Kidney epithelial cell (primary cell): ENCODE results near the gene ETV1. TPM values are rescaled to one million over a fixed set of nuclear protein-coding genes. Genes with fewer than 3 reads are reported as not detected.
"Not testable (repeated sequence)": the region's sequence is repeated elsewhere in the genome, so short reads cannot be mapped to it uniquely, and the experiment has no call there.

Experiments used
- DNase-seq: peaks from one replicate; pipeline ENCODE4 v3.0.0-alpha.2; 2010; ENCODE audit warnings: low read depth
- H3K27me3 ChIP-seq: 2 replicates; pipeline ENCODE4 v1.6.0; 2011; ENCODE audit warnings: low read length; ENCODE audit not compliant: control insufficient read depth, insufficient read depth
- H3K36me3 ChIP-seq: 2 replicates; pipeline ENCODE4 v1.5.1; 2011; ENCODE audit warnings: low read length; ENCODE audit not compliant: control insufficient read depth, insufficient read depth
- H3K4me3 ChIP-seq: 2 replicates; pipeline ENCODE4 v1.5.1; 2011; ENCODE audit warnings: low read depth, mild to moderate bottlenecking, control low read depth, low read length
- CTCF ChIP-seq: IDR thresholded peaks from 2 replicates; pipeline ENCODE4 v1.5.1; 2011; ENCODE audit warnings: mild to moderate bottlenecking, moderate library complexity, low read length, control low read depth, inconsistent platforms; ENCODE audit not compliant: insufficient read depth, poor library complexity, severe bottlenecking
- total RNA-seq: library from RNA; depleted of rRNA; stranded (reverse); fragments of >200 nt; gene quantifications from 2 replicates; pipeline ENCODE4 v1.2.3, GENCODE V29; 2015

The ETV1 gene
- total RNA-seq, 1 donor from 2014 or later = 6.1 TPM

- H3K27me3 ChIP-seq = no peaks in the 10 kb centered on the region
- no peak for TF ChIP-seq CTCF
- no peaks in the 10 kb centered on the region for H3K36me3 ChIP-seq
- peak; percentile 51 for DNase-seq
- H3K4me3 ChIP-seq = no peak overlapping the region
These were observed 43.8 kb downstream of the ETV1 start for GRCh38 chr7:13945670-13946069.

GRCh38 chr7:13933536-13933935, 55.9 kb downstream of the ETV1 start:
- no peaks in the 10 kb centered on the region for H3K27me3 ChIP-seq
- DNase-seq = no peak
- no peaks in the 10 kb centered on the region for H3K36me3 ChIP-seq
- H3K4me3 ChIP-seq = no peak overlapping the region
- no peak for TF ChIP-seq CTCF

- no peaks in the 10 kb centered on the region for H3K36me3 ChIP-seq
- DNase-seq = no peak
- TF ChIP-seq CTCF = no peak
- H3K4me3 ChIP-seq = no peak overlapping the region
- H3K27me3 ChIP-seq = no peaks in the 10 kb centered on the region
These were observed 56.4 kb downstream of the ETV1 start for GRCh38 chr7:13933091-13933490.

- no peak for TF ChIP-seq CTCF
- H3K27me3 ChIP-seq = no peaks in the 10 kb centered on the region
- H3K36me3 ChIP-seq = no peaks in the 10 kb centered on the region
- DNase-seq = no peak
- no peak overlapping the region for H3K4me3 ChIP-seq
These were observed 57.3 kb downstream of the ETV1 start for GRCh38 chr7:13932131-13932530.

- no peak for TF ChIP-seq CTCF
- H3K27me3 ChIP-seq = no peaks in the 10 kb centered on the region
- no peak overlapping the region for H3K4me3 ChIP-seq
- DNase-seq = no peak
- H3K36me3 ChIP-seq = no peaks in the 10 kb centered on the region
These were observed 68.4 kb downstream of the ETV1 start for GRCh38 chr7:13921062-13921461.

- H3K4me3 ChIP-seq = no peak overlapping the region
- no peaks in the 10 kb centered on the region for H3K27me3 ChIP-seq
- DNase-seq = peak; percentile 100
- no peaks in the 10 kb centered on the region for H3K36me3 ChIP-seq
- TF ChIP-seq CTCF = no peak
These were observed 69.3 kb downstream of the ETV1 start for GRCh38 chr7:13920053-13920697.

- not testable (repeated sequence) for H3K36me3 ChIP-seq, H3K4me3 ChIP-seq, DNase-seq, H3K27me3 ChIP-seq
These were observed 71.1 kb downstream of the ETV1 start for GRCh38 chr7:13918333-13918732.

- H3K27me3 ChIP-seq, H3K36me3 ChIP-seq, DNase-seq, H3K4me3 ChIP-seq: not testable (repeated sequence)
These were observed 72.4 kb downstream of the ETV1 start for GRCh38 chr7:13917103-13917502.
